Posterior cingulate gyrus (tissue), 11 donors: Measurements from ENCODE around the gene WBP4.
A peak's percentile ranks its signal among the peaks of the same experiment; 100 is the strongest.
"Not testable (repeated sequence)": the region's sequence is repeated elsewhere in the genome, so short reads cannot be mapped to it uniquely, and the experiment has no call there.

ENCODE experiments used
- DNase-seq, 10 donors: peaks; one replicate each; pipeline versions ENCODE4 v3.0.0 to v3.0.0-alpha.2; 2020 to 2021; ENCODE audit warnings: mixed read lengths in 3 of 10
- intact Hi-C: fragments of 100-400 bp; cut with DNase I; formaldehyde crosslinking; loops from one replicate; pipeline ENCODE4 v1.15.1; 2023

WBP4 gene

GRCh38 chr13:41061075-41061913, at the start of gene WBP4:
WBP4 (plus strand) TSS chr13:41061509; CDS start chr13:41061674, 165 bp downstream.
- intact Hi-C loops, result loop anchor here (5.0 to 10.0 kb wide), 4 partner anchors 44 to 139 kb away; partner anchors contain the start of genes ELF1 and KBTBD7
- peak; percentile 86 to 98 (median 91) for DNase-seq

- intact Hi-C loops, result no loop called here
- DNase-seq, result no peak
These were observed 48.8 kb upstream of the WBP4 start for GRCh38 chr13:41012536-41012935.

GRCh38 chr13:41013835-41014234, 47.5 kb upstream of the WBP4 start:
- no peak for DNase-seq
- intact Hi-C loops, result no loop called here

GRCh38 chr13:41015920-41016319, 45.4 kb upstream of the WBP4 start:
- intact Hi-C loops, result loop anchor here (5.0 kb wide), 1 partner anchor 46 kb away; the partner anchor contains the start of gene WBP4
- DNase-seq, result no peak

- intact Hi-C loops, result loop anchor here (5.0 kb wide), 1 partner anchor 45 kb away; the partner anchor contains the start of gene WBP4
- DNase-seq, result peak in 1 of 10 donors; percentile 20
These were observed 44.1 kb upstream of the WBP4 start for GRCh38 chr13:41017159-41017558.

GRCh38 chr13:41017817-41018601, 43.3 kb upstream of the WBP4 start:
- intact Hi-C loops, result loop anchor here (5.0 kb wide), 1 partner anchor 44 kb away; the partner anchor contains the start of gene WBP4
- DNase-seq, result no peak

GRCh38 chr13:41018602-41018948, 42.7 kb upstream of the WBP4 start:
- DNase-seq, result no peak
- intact Hi-C loops, result loop anchor here (5.0 kb wide), 1 partner anchor 44 kb away; the partner anchor contains the start of gene WBP4

GRCh38 chr13:41019011-41019487, 42.3 kb upstream of the WBP4 start, which contains the start of gene ELF1:
ELF1 (minus strand) TSS chr13:41019316; CDS start chr13:40982054, 37,262 bp downstream.
- intact Hi-C loops, result loop anchor here (5.0 kb wide), 1 partner anchor 43 kb away; the partner anchor contains the start of gene WBP4
- DNase-seq, result no peak

- DNase-seq, result no peak
- intact Hi-C loops, result loop anchor here (5.0 kb wide), 1 partner anchor 43 kb away; the partner anchor contains the start of gene WBP4
These were observed 41.5 kb upstream of the WBP4 start for GRCh38 chr13:41019578-41020347.

GRCh38 chr13:41025518-41025917, 35.8 kb upstream of the WBP4 start:
- no peak for DNase-seq
- intact Hi-C loops, result no loop called here

- DNase-seq, result no peak
These were observed 34.5 kb upstream of the WBP4 start for GRCh38 chr13:41026788-41027187.

GRCh38 chr13:41028051-41028450, 33.3 kb upstream of the WBP4 start:
- no peak for DNase-seq
- intact Hi-C loops, result no loop called here

More at GRCh38 chr13:41026788-41027187, 34.5 kb upstream of the WBP4 start:
- intact Hi-C loops, result no loop called here

GRCh38 chr13:41029629-41030028, 31.7 kb upstream of the WBP4 start:
- no peak for DNase-seq
- intact Hi-C loops, result no loop called here

GRCh38 chr13:41032691-41033376, 28.5 kb upstream of the WBP4 start:
- no peak for DNase-seq
- intact Hi-C loops, result no loop called here

- DNase-seq, result no peak
- intact Hi-C loops, result no loop called here
These were observed 26.9 kb upstream of the WBP4 start for GRCh38 chr13:41034382-41034781.

GRCh38 chr13:41034881-41035280, 26.4 kb upstream of the WBP4 start:
- intact Hi-C loops, result no loop called here
- no peak for DNase-seq

- intact Hi-C loops, DNase-seq: not testable (repeated sequence)
These were observed 24.8 kb upstream of the WBP4 start for GRCh38 chr13:41036557-41036956.

GRCh38 chr13:41039746-41040145, 21.6 kb upstream of the WBP4 start:
- intact Hi-C loops, result no loop called here
- DNase-seq, result no peak

- no peak for DNase-seq
- intact Hi-C loops, result no loop called here
These were observed 20.6 kb upstream of the WBP4 start for GRCh38 chr13:41040584-41041334.
